HCT116 (cell line): ENCODE data around the gene C20orf204. TPM values are rescaled to one million over a fixed set of nuclear protein-coding genes. Genes with fewer than 3 reads are reported as not detected.

Experiments used
- ATAC-seq: fragments of 200-7000 bp; cut with Tn5 transposase; 2 replicates; pipeline ENCODE4 v1.9.1; 2020; ENCODE audit warnings: mild to moderate bottlenecking, moderate library complexity
- BruUV-seq: library from RNA; stranded (reverse); fragments of 400-500 nt; replicated peaks from 2 replicates; lab custom pipeline; 2021; lab: Mats Ljungman, UMichigan
- CTCF ChIA-PET: fragments of 300-600 bp; sonication (Branson Sonifier 250); formaldehyde crosslinking; loops from one replicate; lab custom pipeline; 2021; ENCODE audit warnings: antibody characterized with exemption; lab: Charles Lee
- POLR2A ChIA-PET: fragments of 300-600, 350-600 bp; sonication (Branson Sonifier 250); formaldehyde crosslinking; loops from one replicate; lab custom pipeline; 2021; ENCODE audit warnings: antibody characterized with exemption; lab: Charles Lee
- RAD21 ChIA-PET, 2 experiments: fragments of 300-600 bp; sonication (Branson Sonifier 250); formaldehyde crosslinking; loops; one replicate each; lab custom pipeline; 2023; ENCODE audit warnings: low total read pairs in 2 of 2; ENCODE audit not compliant: uncharacterized antibody in 2 of 2, unreplicated experiment in 2 of 2, low non-redundant PET in 1 of 2; lab: Charles Lee
- DNase-seq: peaks from one replicate; pipeline ENCODE4 v3.0.0-alpha.2; 2010; ENCODE audit warnings: low read depth, low spot score
- H2AFZ ChIP-seq: fragments of 200-600 bp; shearing (Covaris generic), sonication (generic); 2 replicates; pipeline ENCODE4 v1.6.1; 2017; ENCODE audit warnings: low read depth, mixed run types, mixed read lengths, antibody characterized with exemption, low read length; ENCODE audit not compliant: poor library complexity, severe bottlenecking
- H3K27ac ChIP-seq: 2 replicates; pipeline ENCODE4 v1.5.1; 2012; ENCODE audit warnings: low read depth, low read length
- H3K27me3 ChIP-seq: fragments of 200-600 bp; sonication (generic); 2 replicates; pipeline ENCODE4 v1.6.1; 2016; ENCODE audit warnings: mixed run types, low read length, mixed read lengths; ENCODE audit not compliant: insufficient read depth
- H3K36me3 ChIP-seq, 2 experiments: fragments of 200-500 bp in 1 of 2; fragments of 200-600 bp in 1 of 2; sonication (Bioruptor generic) in 1 of 2; sonication (generic) in 1 of 2; 2 replicates each; pipeline versions ENCODE4 v1.5.1 to v1.6.1; 2014 to 2016; ENCODE audit warnings: low read length in 2 of 2, inconsistent platforms in 1 of 2, mixed read lengths in 1 of 2, mixed run types in 1 of 2; ENCODE audit not compliant: insufficient read depth in 2 of 2, control insufficient read depth in 1 of 2
- H3K4me1 ChIP-seq, 2 experiments: fragments of 200-600 bp in 1 of 2; sonication (generic) in 1 of 2; 2 replicates each; pipeline versions ENCODE4 v1.5.1 to v1.6.1; 2012 to 2017; ENCODE audit warnings: low read length in 2 of 2, inconsistent platforms in 1 of 2, mild to moderate bottlenecking in 1 of 2, mixed read lengths in 1 of 2, mixed run types in 1 of 2, moderate library complexity in 1 of 2; ENCODE audit not compliant: insufficient read depth in 2 of 2, control insufficient read depth in 1 of 2
- H3K4me2 ChIP-seq: fragments of 200-600 bp; sonication (generic); 2 replicates; pipeline ENCODE4 v1.6.1; 2017; ENCODE audit warnings: mixed run types, low read length, mixed read lengths
- H3K4me3 ChIP-seq, 2 experiments: fragments of 200-600 bp in 1 of 2; sonication (generic) in 1 of 2; replicated peaks in 1 of 2; 2 replicates each; pipeline ENCODE4 v1.5.1; 2011 to 2016; ENCODE audit warnings: low read length in 2 of 2, control low read depth in 1 of 2, low read depth in 1 of 2, mild to moderate bottlenecking in 1 of 2, mixed read lengths in 1 of 2, mixed run types in 1 of 2
- H3K79me2 ChIP-seq: fragments of 200-600 bp; sonication (generic); 2 replicates; pipeline ENCODE4 v1.6.1; 2017; ENCODE audit warnings: mild to moderate bottlenecking, mixed run types, low read length, moderate library complexity, mixed read lengths; ENCODE audit not compliant: insufficient read depth
- H3K9ac ChIP-seq: fragments of 200-600 bp; sonication (generic); 2 replicates; pipeline ENCODE4 v1.6.1; 2016; ENCODE audit warnings: low read length, mixed read lengths
- H3K9me2 ChIP-seq: fragments of 200-600 bp; sonication (generic), shearing (Covaris generic); 2 replicates; pipeline ENCODE4 v1.6.1; 2017; ENCODE audit warnings: mixed run types, mild to moderate bottlenecking, moderate library complexity; ENCODE audit not compliant: insufficient read depth
- H3K9me3 ChIP-seq, 2 experiments: fragments of 200-500 bp in 1 of 2; fragments of 200-600 bp in 1 of 2; sonication (Bioruptor generic) in 1 of 2; sonication (generic) in 1 of 2; 2 replicates each; pipeline ENCODE4 v1.6.1; 2014 to 2017; ENCODE audit warnings: low read length in 2 of 2, mixed read lengths in 2 of 2, inconsistent platforms in 1 of 2, low read depth in 1 of 2, mild to moderate bottlenecking in 1 of 2, mixed run types in 1 of 2, moderate library complexity in 1 of 2; ENCODE audit not compliant: control insufficient read depth in 1 of 2, insufficient read depth in 1 of 2
- H4K20me1 ChIP-seq: fragments of 200-600 bp; sonication (generic), shearing (Covaris generic); 2 replicates; pipeline ENCODE4 v1.6.1; 2017; ENCODE audit warnings: mixed run types, mild to moderate bottlenecking, moderate library complexity; ENCODE audit not compliant: insufficient read depth
- CTCF ChIP-seq, 3 experiments: fragments of 200-600 bp in 1 of 3; sonication (generic) in 1 of 3; IDR thresholded peaks in 2 of 3; conservative IDR thresholded peaks in 1 of 3; 2 replicates each; pipeline ENCODE4 v1.5.1; 2012 to 2017; ENCODE audit warnings: low read depth in 2 of 3, low read length in 2 of 3, antibody characterized with exemption in 1 of 3, borderline replicate concordance in 1 of 3, control low read depth in 1 of 3, mild to moderate bottlenecking in 1 of 3, mixed read lengths in 1 of 3, mixed run types in 1 of 3, moderate library complexity in 1 of 3; ENCODE audit not compliant: insufficient read depth in 1 of 3
- EGR1 ChIP-seq: IDR thresholded peaks from 2 replicates; pipeline ENCODE4 v1.6.1; 2012; ENCODE audit warnings: low read depth
- YY1 ChIP-seq: IDR thresholded peaks from 2 replicates; pipeline ENCODE4 v1.6.1; 2011; ENCODE audit warnings: low read length, low read depth, moderate library complexity, mild to moderate bottlenecking; ENCODE audit not compliant: insufficient replicate concordance; ENCODE audit errors: extremely low read depth
- intact Hi-C: fragments of 100-400 bp; cut with micrococcal nuclease; formaldehyde crosslinking; loops from 2 replicates; pipeline ENCODE4 v1.10.0; 2022
- total RNA-seq: library from RNA; stranded (reverse); gene quantifications from one replicate; pipeline ENCODE4 v1.2.1, GENCODE V29; 2021; ENCODE audit not compliant: unreplicated experiment

Gene C20orf204
- total RNA-seq, 1 experiment from 2014 or later: 2.5 TPM

- no peak overlapping the region for H2AFZ ChIP-seq
- H3K4me1 ChIP-seq: peaks cover 14 to 21% of the 10 kb centered on the region in 2 experiments
- POLR2A ChIA-PET: no interaction called here
These were observed 46.9 kb downstream of the C20orf204 start for GRCh38 chr20:64082820-64083377.

More at GRCh38 chr20:64082820-64083377, 46.9 kb downstream of the C20orf204 start:
- Histone ChIP-seq H3K4me3 (peak overlapping the region; percentile 17 to 20; a peak in 1 of 4 replicates), H3K27me3 (no peaks in the 10 kb centered on the region), H3K4me2 (peak overlapping the region; percentile 64), H3K27ac (no peak overlapping the region), H3K9me2 (no peaks in the 10 kb centered on the region), H3K36me3 (no peaks in the 10 kb centered on the region), H3K79me2 (peaks cover 9% of the 10 kb centered on the region; the same call in 1 of the 2 replicates)
- intact Hi-C loops: no loop called here
- ATAC-seq: no peak
- CTCF ChIA-PET: interaction anchor here (1.0 to 1.6 kb wide), 3 partner anchors 13 to 38 kb away, joined by 3 to 5 read pairs (median 4); no protein-coding TSS in a partner anchor
- no TSS peak for BruUV-seq
- TF ChIP-seq YY1 (no peak), EGR1 (no peak), CTCF (IDR thresholded peaks at IDR 0.05 in 2 of 3, conservative IDR thresholded peaks at IDR 0.05 in 1 of 3; ENCODE audit: borderline replicate concordance in 1 of 3, insufficient read depth in 1 of 3, low read depth in 2 of 3, low read length in 2 of 3) (no peak)
- TF ChIP-seq, all 23 proteins: peak for 0
- Histone ChIP-seq H3K9me3 (peaks cover 4 to 5% of the 10 kb centered on the region in 2 experiments; a peak in 2 of 4 replicates), H4K20me1 (no peaks in the 10 kb centered on the region), H3K9ac (no peak overlapping the region)
- DNase-seq: no peak
- RAD21 ChIA-PET: interaction anchor here in 1 of 2 experiments (0.6 kb wide), 1 partner anchor 38 kb away, joined by 3 read pairs; no protein-coding TSS in a partner anchor
